T-helper 17 cell (primary cell): ENCODE measurements around the gene SUPT3H. TPM values are rescaled to one million over a fixed set of nuclear protein-coding genes. Genes with fewer than 3 reads are reported as not detected.

Source experiments
- ATAC-seq: fragments of 150-1000 bp; cut with Tn5 transposase; 2 replicates; pipeline ENCODE4 v1.10.0; 2021; ENCODE audit warnings: mild to moderate bottlenecking, moderate library complexity
- DNase-seq, 3 donors: peaks; one replicate each; pipeline versions ENCODE4 v3.0.0 to v3.0.0-alpha.2; 2020 to 2021
- H3K9me3 ChIP-seq: one replicate; pipeline ENCODE4 v1.7.0; 2013; ENCODE audit warnings: low read length, mild to moderate bottlenecking; ENCODE audit not compliant: control insufficient read depth, poor library complexity, severe bottlenecking
- H3K27ac Mint-ChIP-seq: one replicate; pipeline ENCODE4 v1.8.0; 2022; ENCODE audit warnings: mild to moderate bottlenecking, moderate library complexity, mixed read lengths
- H3K27me3 Mint-ChIP-seq: one replicate; pipeline ENCODE4 v1.8.0; 2022; ENCODE audit warnings: mixed read lengths
- H3K36me3 Mint-ChIP-seq: one replicate; pipeline ENCODE4 v1.8.0; 2022; ENCODE audit warnings: low read depth, mixed read lengths
- H3K4me1 Mint-ChIP-seq: one replicate; pipeline ENCODE4 v1.8.0; 2022; ENCODE audit warnings: mild to moderate bottlenecking, mixed read lengths
- H3K4me3 Mint-ChIP-seq: one replicate; pipeline ENCODE4 v1.8.0; 2022; ENCODE audit warnings: mild to moderate bottlenecking, moderate library complexity, mixed read lengths
- total RNA-seq, 4 donors: library from RNA in 2 of 4; stranded (reverse) in 2 of 4; gene quantifications; one replicate each; pipeline ENCODE4 v1.2.3 and lab custom pipeline; 2022 to 2026

SUPT3H gene
- total RNA-seq, 2 donors from 2014 or later, result 10.8 to 17.6 TPM

- H3K36me3 Mint-ChIP-seq, result peaks cover 2% of the 10 kb centered on the region
Measured at GRCh38 chr6:44983467-44984365, 394.0 kb downstream of the SUPT3H start.

GRCh38 chr6:44980841-44981240, 396.9 kb downstream of the SUPT3H start:
- H3K27me3 Mint-ChIP-seq, result no peaks in the 10 kb centered on the region
- peaks cover 2% of the 10 kb centered on the region for H3K36me3 Mint-ChIP-seq
- ATAC-seq (no peak), DNase-seq (no peak)
- no peak overlapping the region for H3K27ac Mint-ChIP-seq
- no peaks in the 10 kb centered on the region for H3K9me3 ChIP-seq
- peaks cover 17% of the 10 kb centered on the region for H3K4me1 Mint-ChIP-seq
- no peak overlapping the region for H3K4me3 Mint-ChIP-seq

More at GRCh38 chr6:44983467-44984365, 394.0 kb downstream of the SUPT3H start:
- peaks cover 16% of the 10 kb centered on the region for H3K4me1 Mint-ChIP-seq
- H3K27me3 Mint-ChIP-seq, result no peaks in the 10 kb centered on the region
- DNase-seq (no peak), ATAC-seq (no peak)
- H3K27ac Mint-ChIP-seq, result no peak overlapping the region
- H3K9me3 ChIP-seq, result no peaks in the 10 kb centered on the region
- no peak overlapping the region for H3K4me3 Mint-ChIP-seq

DNA sequence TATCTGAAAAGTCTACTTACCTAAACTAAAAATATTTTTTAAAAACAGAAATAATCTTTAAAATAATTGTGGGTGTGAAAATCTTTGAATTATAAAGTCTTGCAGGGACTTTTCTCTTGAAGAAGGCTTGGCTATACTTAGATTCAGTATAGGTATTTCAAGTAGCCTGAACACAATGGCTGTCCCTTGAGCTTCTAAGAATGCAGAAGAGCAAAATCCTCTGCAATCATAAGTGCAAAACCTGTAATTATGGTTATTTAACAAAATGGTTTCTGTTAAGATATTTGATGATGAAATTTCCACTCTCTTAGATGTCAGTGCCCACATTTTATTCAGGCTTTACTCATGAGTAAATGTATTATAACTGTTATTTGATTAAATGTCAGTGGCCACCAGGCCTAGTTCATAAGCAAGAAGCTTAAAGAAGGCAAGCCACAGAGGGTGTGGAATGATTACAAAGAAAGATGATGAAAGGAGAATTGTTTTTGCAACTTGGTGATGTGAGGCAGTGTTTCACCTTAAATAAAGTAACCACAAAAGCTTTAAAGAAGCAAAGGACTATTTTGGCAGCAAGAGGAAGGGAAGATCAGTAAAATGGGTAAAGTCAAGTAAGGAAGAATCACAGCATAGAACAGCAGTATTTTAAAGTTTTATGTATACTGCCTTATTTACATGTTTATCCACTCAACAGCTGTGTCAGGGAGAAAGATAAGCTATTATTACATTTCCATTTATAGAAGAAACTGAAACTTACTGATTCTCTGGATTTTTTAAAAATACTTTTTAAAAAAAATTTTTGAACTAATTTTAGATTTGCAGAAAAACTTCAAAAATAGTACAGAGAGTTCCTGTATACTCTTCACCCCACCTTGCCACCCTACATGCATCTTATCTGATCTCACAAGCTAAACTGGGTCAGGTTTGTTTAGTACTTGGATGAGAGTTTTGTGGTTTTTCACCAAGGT, 400.8 kb downstream of the SUPT3H start:
- H3K4me1 Mint-ChIP-seq, result peaks cover 16% of the 10 kb centered on the region
- ATAC-seq (peak; percentile 97), DNase-seq (no peak)
- H3K9me3 ChIP-seq, result no peaks in the 10 kb centered on the region
- peak overlapping the region; percentile 87 for H3K27ac Mint-ChIP-seq
- H3K27me3 Mint-ChIP-seq, result no peaks in the 10 kb centered on the region
- no peaks in the 10 kb centered on the region for H3K36me3 Mint-ChIP-seq
- H3K4me3 Mint-ChIP-seq, result peak overlapping the region; percentile 67

- peaks cover 16% of the 10 kb centered on the region for H3K4me1 Mint-ChIP-seq
- peak overlapping the region; percentile 67 for H3K27ac Mint-ChIP-seq
- no peak overlapping the region for H3K4me3 Mint-ChIP-seq
- DNase-seq (no peak), ATAC-seq (no peak)
- no peaks in the 10 kb centered on the region for H3K36me3 Mint-ChIP-seq
- H3K9me3 ChIP-seq, result no peaks in the 10 kb centered on the region
- H3K27me3 Mint-ChIP-seq, result no peaks in the 10 kb centered on the region
Measured at GRCh38 chr6:44974511-44974910, 403.2 kb downstream of the SUPT3H start.

- ATAC-seq, result no peak
- H3K27me3 Mint-ChIP-seq, result no peaks in the 10 kb centered on the region
- no peak overlapping the region for H3K27ac Mint-ChIP-seq
- DNase-seq, result no peak
- no peaks in the 10 kb centered on the region for H3K9me3 ChIP-seq
- peaks cover 17% of the 10 kb centered on the region for H3K4me1 Mint-ChIP-seq
- H3K4me3 Mint-ChIP-seq, result no peak overlapping the region
- H3K36me3 Mint-ChIP-seq, result no peaks in the 10 kb centered on the region
Measured at GRCh38 chr6:44972709-44973108, 405.0 kb downstream of the SUPT3H start.

GRCh38 chr6:44969446-44970185, 408.1 kb downstream of the SUPT3H start:
- Mint-ChIP-seq H3K27me3 (no peaks in the 10 kb centered on the region), H3K4me1 (peaks cover 18% of the 10 kb centered on the region), H3K36me3 (no peaks in the 10 kb centered on the region), H3K4me3 (no peak overlapping the region), H3K27ac (peak overlapping the region; percentile 86)
- ATAC-seq (no peak), DNase-seq (no peak)
- H3K9me3 ChIP-seq, result no peaks in the 10 kb centered on the region

DNA sequence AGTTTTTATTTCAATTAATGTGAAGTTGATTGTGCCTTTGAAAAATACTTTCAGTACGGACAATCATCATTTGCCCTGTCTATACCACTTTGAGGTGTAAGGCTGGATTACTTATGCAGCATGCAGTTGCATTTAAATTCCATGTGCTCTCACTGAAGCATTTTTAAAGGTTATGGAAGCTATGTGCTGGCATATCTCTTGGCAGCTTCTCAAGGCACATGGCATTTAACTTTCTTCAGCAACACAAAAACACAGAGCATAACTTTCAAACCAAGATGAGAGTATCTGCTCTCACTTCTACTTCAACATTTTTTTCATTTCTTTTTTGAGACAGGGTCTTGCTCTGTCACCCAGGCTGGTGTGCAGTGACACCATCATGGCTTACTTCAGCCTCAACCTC, 410.3 kb downstream of the SUPT3H start:
- H3K4me1 Mint-ChIP-seq, result peaks cover 21% of the 10 kb centered on the region
- H3K27ac Mint-ChIP-seq, result no peak overlapping the region
- no peak overlapping the region for H3K4me3 Mint-ChIP-seq
- ATAC-seq (no peak), DNase-seq (no peak)
- H3K27me3 Mint-ChIP-seq, result no peaks in the 10 kb centered on the region
- no peaks in the 10 kb centered on the region for H3K36me3 Mint-ChIP-seq
- H3K9me3 ChIP-seq, result no peaks in the 10 kb centered on the region

- Mint-ChIP-seq H3K27ac (no peak overlapping the region), H3K4me1 (peaks cover 21% of the 10 kb centered on the region)
- DNase-seq, result no peak
Measured at GRCh38 chr6:44966449-44967092, 411.2 kb downstream of the SUPT3H start.

GRCh38 chr6:44965708-44966107, 412.0 kb downstream of the SUPT3H start:
- Mint-ChIP-seq H3K4me3 (no peak overlapping the region), H3K4me1 (peaks cover 25% of the 10 kb centered on the region), H3K36me3 (no peaks in the 10 kb centered on the region), H3K27ac (peak overlapping the region; percentile 41), H3K27me3 (no peaks in the 10 kb centered on the region)
- ATAC-seq (no peak), DNase-seq (no peak)
- H3K9me3 ChIP-seq, result no peaks in the 10 kb centered on the region

More at GRCh38 chr6:44966449-44967092, 411.2 kb downstream of the SUPT3H start:
- H3K9me3 ChIP-seq, result no peaks in the 10 kb centered on the region
- H3K4me3 Mint-ChIP-seq, result no peak overlapping the region
- no peaks in the 10 kb centered on the region for H3K27me3 Mint-ChIP-seq
- ATAC-seq, result no peak
- H3K36me3 Mint-ChIP-seq, result no peaks in the 10 kb centered on the region

GRCh38 chr6:44960898-44961297, 416.8 kb downstream of the SUPT3H start:
- peak overlapping the region; percentile 28 for H3K4me3 Mint-ChIP-seq
- no peaks in the 10 kb centered on the region for H3K27me3 Mint-ChIP-seq
- no peaks in the 10 kb centered on the region for H3K36me3 Mint-ChIP-seq
- H3K9me3 ChIP-seq, result no peaks in the 10 kb centered on the region
- DNase-seq (no peak), ATAC-seq (no peak)
- H3K27ac Mint-ChIP-seq, result no peak overlapping the region
- H3K4me1 Mint-ChIP-seq, result peaks cover 11% of the 10 kb centered on the region

DNA sequence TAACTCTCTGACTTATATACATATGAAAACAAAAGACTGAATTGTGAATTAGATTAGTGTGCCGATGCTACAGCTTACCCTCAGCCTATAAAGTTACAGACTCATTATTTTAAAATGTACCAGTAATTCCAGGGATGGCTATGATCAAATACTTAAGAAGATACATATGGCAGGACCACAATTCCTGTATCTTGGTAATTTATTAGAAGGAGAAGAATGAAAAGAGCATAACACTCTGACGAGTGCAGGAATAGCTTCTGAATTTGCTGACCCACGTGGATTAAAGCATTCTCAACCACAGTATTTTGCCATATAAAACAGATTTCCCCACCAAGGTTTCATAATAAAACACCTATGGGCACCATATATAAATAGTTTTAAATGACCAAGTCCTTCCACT, 418.1 kb downstream of the SUPT3H start:
- Mint-ChIP-seq H3K4me1 (peaks cover 7% of the 10 kb centered on the region), H3K36me3 (peaks cover 2% of the 10 kb centered on the region), H3K27me3 (no peaks in the 10 kb centered on the region), H3K4me3 (no peak overlapping the region), H3K27ac (no peak overlapping the region)
- DNase-seq (no peak), ATAC-seq (no peak)
- no peaks in the 10 kb centered on the region for H3K9me3 ChIP-seq

DNA sequence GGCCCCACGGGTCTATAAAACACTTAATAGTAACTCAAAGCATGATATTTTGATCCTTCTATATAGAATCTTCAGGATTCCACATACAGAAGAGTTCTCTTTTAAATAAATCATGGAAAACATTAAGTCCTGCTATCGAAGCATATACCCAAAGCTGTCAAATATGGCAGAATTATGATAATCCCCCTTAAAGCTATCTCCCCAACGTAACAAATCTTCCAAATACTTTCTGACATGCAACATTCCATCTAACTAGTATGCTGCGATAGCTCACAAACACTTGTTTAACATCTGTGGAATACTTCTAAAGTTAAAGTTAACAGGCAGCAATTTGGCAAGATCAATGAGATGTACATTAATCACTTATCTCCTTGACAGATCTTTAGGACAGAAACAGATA, 420.6 kb downstream of the SUPT3H start:
- H3K27me3 Mint-ChIP-seq, result no peaks in the 10 kb centered on the region
- H3K36me3 Mint-ChIP-seq, result peaks cover 2% of the 10 kb centered on the region
- H3K4me3 Mint-ChIP-seq, result no peak overlapping the region
- DNase-seq (no peak), ATAC-seq (no peak)
- H3K9me3 ChIP-seq, result no peaks in the 10 kb centered on the region
- no peak overlapping the region for H3K27ac Mint-ChIP-seq
- peaks cover 5% of the 10 kb centered on the region for H3K4me1 Mint-ChIP-seq
